HepG2 (cell line): ENCODE measurements around the gene MED1. TPM values are rescaled to one million over a fixed set of nuclear protein-coding genes. Genes with fewer than 3 reads are reported as not detected.

ENCODE experiments used
- CBX1 ChIP-seq: IDR thresholded peaks from one replicate; pipeline ENCODE4 v1.6.1; 2016; ENCODE audit warnings: antibody characterized with exemption, low read depth
- GATAD1 ChIP-seq: IDR thresholded peaks from 2 replicates; pipeline ENCODE4 v1.6.1; 2016; ENCODE audit warnings: missing genetic modification reagents, missing compliant biosample characterization
- HHEX ChIP-seq: IDR thresholded peaks from 2 replicates; pipeline ENCODE4 v1.6.1; 2016; ENCODE audit warnings: control low read depth
- KDM5B ChIP-seq: sonication (generic); formaldehyde crosslinking; IDR thresholded peaks from 2 replicates; pipeline ENCODE4 v1.4.0; 2020; ENCODE audit warnings: missing genetic modification reagents, mild to moderate bottlenecking, borderline replicate concordance
- NCOR1 ChIP-seq: fragments of 200-600 bp; sonication (generic); IDR thresholded peaks from 2 replicates; pipeline ENCODE4 v1.7.0; 2017; ENCODE audit warnings: antibody characterized with exemption, low read length, borderline replicate concordance
- PCBP1 ChIP-seq: fragments of 200-400 bp; formaldehyde crosslinking; IDR thresholded peaks from 2 replicates; pipeline ENCODE4 v1.6.1; 2017; ENCODE audit warnings: mild to moderate bottlenecking, low read depth, low read length, borderline replicate concordance
- RFX1 ChIP-seq: fragments of 450-650 bp; IDR thresholded peaks from 2 replicates; pipeline ENCODE4 v1.6.1; 2017
- RXRA ChIP-seq: sonication (generic); formaldehyde crosslinking; IDR thresholded peaks from 2 replicates; pipeline ENCODE4 v1.5.1; 2020; ENCODE audit warnings: missing genetic modification reagents
- STAT5B ChIP-seq: sonication (generic); formaldehyde crosslinking; IDR thresholded peaks from 2 replicates; pipeline ENCODE4 v1.4.0; 2020; ENCODE audit warnings: missing genetic modification reagents
- ZC3H4 ChIP-seq: sonication (generic); formaldehyde crosslinking; IDR thresholded peaks from 2 replicates; pipeline ENCODE4 v1.4.0; 2020; ENCODE audit warnings: missing genetic modification reagents, borderline replicate concordance
- ZFP36L2 ChIP-seq: sonication (generic); formaldehyde crosslinking; IDR thresholded peaks from 2 replicates; pipeline ENCODE4 v1.4.0; 2020; ENCODE audit warnings: missing genetic modification reagents
- ZNF549 ChIP-seq: sonication (generic); formaldehyde crosslinking; IDR thresholded peaks from 2 replicates; pipeline ENCODE4 v1.5.0; 2020; ENCODE audit warnings: missing genetic modification reagents
- ZNF773 ChIP-seq: sonication (generic); formaldehyde crosslinking; IDR thresholded peaks from 2 replicates; pipeline ENCODE4 v1.4.0; 2020; ENCODE audit warnings: missing genetic modification reagents, borderline replicate concordance
- polyA plus RNA-seq, 8 experiments: library from polyadenylated mRNA; depleted of rRNA in 3 of 8; stranded (reverse) in 7 of 8; unstranded in 1 of 8; fragments of >200 nt; fragmentation: Illumina TruSeq in 4 of 8; extraction: Trizol in 4 of 8; gene quantifications; 2 replicates each; pipeline versions ENCODE4 v1.2.1 to v1.2.3, GENCODE V29; 2011 to 2016; ENCODE audit warnings: low read depth in 4 of 8, missing spikeins in 1 of 8, mixed read lengths in 1 of 8; ENCODE audit not compliant: insufficient read depth in 1 of 8
- total RNA-seq, 5 experiments: library from RNA; depleted of rRNA; stranded (reverse); fragments of >200 nt; fragmentation: Illumina TruSeq; extraction: Trizol; gene quantifications; 2 replicates each; pipeline ENCODE4 v1.2.3, GENCODE V29; 2016; ENCODE audit warnings: low read depth in 1 of 5
- TF ChIP-seq, protein P1 (sequence below): sonication (generic); formaldehyde crosslinking; IDR thresholded peaks from 2 replicates; pipeline ENCODE4 v1.4.0; 2020; ENCODE audit warnings: missing genetic modification reagents, borderline replicate concordance
- TF ChIP-seq, protein P2 (sequence below): sonication (generic); formaldehyde crosslinking; IDR thresholded peaks from 2 replicates; pipeline ENCODE4 v1.4.0; 2020; ENCODE audit warnings: missing genetic modification reagents, mild to moderate bottlenecking, borderline replicate concordance
- TF ChIP-seq, protein P3 (sequence below): sonication (generic); formaldehyde crosslinking; IDR thresholded peaks from 2 replicates; pipeline ENCODE4 v1.5.1; 2020; ENCODE audit warnings: mild to moderate bottlenecking, moderate library complexity, missing genetic modification reagents
- TF ChIP-seq, protein P4 (sequence below): sonication (generic); formaldehyde crosslinking; IDR thresholded peaks from 2 replicates; pipeline ENCODE4 v1.5.1; 2020; ENCODE audit warnings: mild to moderate bottlenecking, missing genetic modification reagents, moderate library complexity
- TF ChIP-seq, protein P5 (sequence below): sonication (generic); formaldehyde crosslinking; IDR thresholded peaks from 2 replicates; pipeline ENCODE4 v1.4.0; 2020; ENCODE audit warnings: missing genetic modification reagents
- TF ChIP-seq, protein P6 (sequence below): sonication (generic); formaldehyde crosslinking; IDR thresholded peaks from 2 replicates; pipeline ENCODE4 v1.4.0; 2020; ENCODE audit warnings: missing genetic modification reagents

MED1 gene
- total and polyA plus RNA-seq, 2 of the 13 experiments (the other 11 are each of a cell fraction or from before 2014, with no cell fraction given) = 37.5 to 40.1 TPM

DNA sequence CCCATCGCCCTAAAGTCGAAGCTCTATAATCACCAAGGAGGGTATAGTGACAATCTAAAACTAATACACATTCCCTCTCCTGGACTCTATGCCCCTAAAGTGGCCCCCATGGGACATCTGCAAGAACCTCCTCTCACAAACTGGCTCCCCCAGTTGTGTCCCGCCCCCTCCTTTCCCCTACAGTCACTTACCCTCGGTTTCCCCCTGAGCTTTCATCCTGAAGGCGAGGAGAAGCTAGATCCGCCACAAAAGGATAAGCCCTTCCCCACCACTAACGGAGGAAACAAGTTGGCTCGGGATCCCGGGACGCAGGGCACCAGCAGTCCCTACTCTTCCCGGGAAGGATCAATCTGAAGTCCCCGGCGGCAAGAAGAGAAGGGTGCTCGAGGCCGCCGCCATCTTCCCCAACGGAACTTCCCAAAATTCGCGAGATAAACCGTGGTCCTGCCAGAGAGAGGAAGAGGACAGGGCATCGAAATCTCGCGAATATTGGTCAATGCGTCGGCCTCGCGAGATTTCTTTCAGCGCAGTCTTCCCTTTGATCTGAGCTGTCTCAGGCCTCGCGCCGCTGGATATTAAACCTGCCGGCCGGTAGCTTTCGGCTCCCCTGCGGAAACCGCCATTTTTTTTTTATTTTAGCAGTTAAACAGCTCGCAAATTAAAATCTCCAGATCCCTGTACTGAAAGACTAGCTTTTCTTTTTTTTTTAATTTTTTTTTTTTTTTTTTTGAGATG lies at the start of gene MED1 (continued):
- TF ChIP-seq KDM5B (CRISPR knock-in tag) = no peak; the same call in 1 of the 2 replicates
- TF ChIP-seq PCBP1 = no peak
- TF ChIP-seq, protein P1, sequence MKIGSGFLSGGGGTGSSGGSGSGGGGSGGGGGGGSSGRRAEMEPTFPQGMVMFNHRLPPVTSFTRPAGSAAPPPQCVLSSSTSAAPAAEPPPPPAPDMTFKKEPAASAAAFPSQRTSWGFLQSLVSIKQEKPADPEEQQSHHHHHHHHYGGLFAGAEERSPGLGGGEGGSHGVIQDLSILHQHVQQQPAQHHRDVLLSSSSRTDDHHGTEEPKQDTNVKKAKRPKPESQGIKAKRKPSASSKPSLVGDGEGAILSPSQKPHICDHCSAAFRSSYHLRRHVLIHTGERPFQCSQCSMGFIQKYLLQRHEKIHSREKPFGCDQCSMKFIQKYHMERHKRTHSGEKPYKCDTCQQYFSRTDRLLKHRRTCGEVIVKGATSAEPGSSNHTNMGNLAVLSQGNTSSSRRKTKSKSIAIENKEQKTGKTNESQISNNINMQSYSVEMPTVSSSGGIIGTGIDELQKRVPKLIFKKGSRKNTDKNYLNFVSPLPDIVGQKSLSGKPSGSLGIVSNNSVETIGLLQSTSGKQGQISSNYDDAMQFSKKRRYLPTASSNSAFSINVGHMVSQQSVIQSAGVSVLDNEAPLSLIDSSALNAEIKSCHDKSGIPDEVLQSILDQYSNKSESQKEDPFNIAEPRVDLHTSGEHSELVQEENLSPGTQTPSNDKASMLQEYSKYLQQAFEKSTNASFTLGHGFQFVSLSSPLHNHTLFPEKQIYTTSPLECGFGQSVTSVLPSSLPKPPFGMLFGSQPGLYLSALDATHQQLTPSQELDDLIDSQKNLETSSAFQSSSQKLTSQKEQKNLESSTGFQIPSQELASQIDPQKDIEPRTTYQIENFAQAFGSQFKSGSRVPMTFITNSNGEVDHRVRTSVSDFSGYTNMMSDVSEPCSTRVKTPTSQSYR = no peak
- TF ChIP-seq NCOR1 = 0 out of 2 replicates have a peak, but pooled peaks have one; percentile 17
- TF ChIP-seq CBX1 = no peak
- peak; percentile 27; the same call in 1 of the 2 replicates for TF ChIP-seq ZNF549
- no peak for TF ChIP-seq ZNF773
- TF ChIP-seq, protein P2, sequence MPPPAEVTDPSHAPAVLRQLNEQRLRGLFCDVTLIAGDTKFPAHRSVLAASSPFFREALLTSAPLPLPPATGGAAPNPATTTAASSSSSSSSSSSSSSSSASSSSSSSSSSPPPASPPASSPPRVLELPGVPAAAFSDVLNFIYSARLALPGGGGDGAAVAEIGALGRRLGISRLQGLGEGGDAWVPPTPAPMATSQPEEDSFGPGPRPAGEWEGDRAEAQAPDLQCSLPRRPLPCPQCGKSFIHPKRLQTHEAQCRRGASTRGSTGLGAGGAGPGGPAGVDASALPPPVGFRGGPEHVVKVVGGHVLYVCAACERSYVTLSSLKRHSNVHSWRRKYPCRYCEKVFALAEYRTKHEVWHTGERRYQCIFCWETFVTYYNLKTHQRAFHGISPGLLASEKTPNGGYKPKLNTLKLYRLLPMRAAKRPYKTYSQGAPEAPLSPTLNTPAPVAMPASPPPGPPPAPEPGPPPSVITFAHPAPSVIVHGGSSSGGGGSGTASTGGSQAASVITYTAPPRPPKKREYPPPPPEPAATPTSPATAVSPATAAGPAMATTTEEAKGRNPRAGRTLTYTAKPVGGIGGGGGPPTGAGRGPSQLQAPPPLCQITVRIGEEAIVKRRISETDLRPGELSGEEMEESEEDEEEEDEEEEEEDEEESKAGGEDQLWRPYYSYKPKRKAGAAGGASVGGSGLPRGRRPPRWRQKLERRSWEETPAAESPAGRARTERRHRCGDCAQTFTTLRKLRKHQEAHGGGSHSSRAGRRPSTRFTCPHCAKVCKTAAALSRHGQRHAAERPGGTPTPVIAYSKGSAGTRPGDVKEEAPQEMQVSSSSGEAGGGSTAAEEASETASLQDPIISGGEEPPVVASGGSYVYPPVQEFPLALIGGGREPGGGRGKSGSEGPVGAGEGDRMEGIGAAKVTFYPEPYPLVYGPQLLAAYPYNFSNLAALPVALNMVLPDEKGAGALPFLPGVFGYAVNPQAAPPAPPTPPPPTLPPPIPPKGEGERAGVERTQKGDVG = no peak
- no peak for TF ChIP-seq STAT5B
- no peak for TF ChIP-seq HHEX (CRISPR knock-in tag)
- no peak for TF ChIP-seq RFX1
- TF ChIP-seq GATAD1 (CRISPR knock-in tag) = peak; percentile 97
- TF ChIP-seq ZFP36L2 (CRISPR knock-in tag) = no peak
- TF ChIP-seq, protein P3, sequence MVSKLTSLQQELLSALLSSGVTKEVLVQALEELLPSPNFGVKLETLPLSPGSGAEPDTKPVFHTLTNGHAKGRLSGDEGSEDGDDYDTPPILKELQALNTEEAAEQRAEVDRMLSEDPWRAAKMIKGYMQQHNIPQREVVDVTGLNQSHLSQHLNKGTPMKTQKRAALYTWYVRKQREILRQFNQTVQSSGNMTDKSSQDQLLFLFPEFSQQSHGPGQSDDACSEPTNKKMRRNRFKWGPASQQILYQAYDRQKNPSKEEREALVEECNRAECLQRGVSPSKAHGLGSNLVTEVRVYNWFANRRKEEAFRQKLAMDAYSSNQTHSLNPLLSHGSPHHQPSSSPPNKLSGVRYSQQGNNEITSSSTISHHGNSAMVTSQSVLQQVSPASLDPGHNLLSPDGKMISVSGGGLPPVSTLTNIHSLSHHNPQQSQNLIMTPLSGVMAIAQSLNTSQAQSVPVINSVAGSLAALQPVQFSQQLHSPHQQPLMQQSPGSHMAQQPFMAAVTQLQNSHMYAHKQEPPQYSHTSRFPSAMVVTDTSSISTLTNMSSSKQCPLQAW (CRISPR knock-in tag) = peak; percentile 80; the same call in 1 of the 2 replicates
- TF ChIP-seq, protein P4, sequence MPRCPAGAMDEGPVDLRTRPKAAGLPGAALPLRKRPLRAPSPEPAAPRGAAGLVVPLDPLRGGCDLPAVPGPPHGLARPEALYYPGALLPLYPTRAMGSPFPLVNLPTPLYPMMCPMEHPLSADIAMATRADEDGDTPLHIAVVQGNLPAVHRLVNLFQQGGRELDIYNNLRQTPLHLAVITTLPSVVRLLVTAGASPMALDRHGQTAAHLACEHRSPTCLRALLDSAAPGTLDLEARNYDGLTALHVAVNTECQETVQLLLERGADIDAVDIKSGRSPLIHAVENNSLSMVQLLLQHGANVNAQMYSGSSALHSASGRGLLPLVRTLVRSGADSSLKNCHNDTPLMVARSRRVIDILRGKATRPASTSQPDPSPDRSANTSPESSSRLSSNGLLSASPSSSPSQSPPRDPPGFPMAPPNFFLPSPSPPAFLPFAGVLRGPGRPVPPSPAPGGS (CRISPR knock-in tag) = peak; percentile 66; the same call in 1 of the 2 replicates
- TF ChIP-seq ZC3H4 = no peak
- TF ChIP-seq RXRA (CRISPR knock-in tag) = peak; percentile 38; the same call in 1 of the 2 replicates
- TF ChIP-seq, protein P5, sequence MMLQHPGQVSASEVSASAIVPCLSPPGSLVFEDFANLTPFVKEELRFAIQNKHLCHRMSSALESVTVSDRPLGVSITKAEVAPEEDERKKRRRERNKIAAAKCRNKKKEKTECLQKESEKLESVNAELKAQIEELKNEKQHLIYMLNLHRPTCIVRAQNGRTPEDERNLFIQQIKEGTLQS (CRISPR knock-in tag) = no peak
- TF ChIP-seq, protein P6, sequence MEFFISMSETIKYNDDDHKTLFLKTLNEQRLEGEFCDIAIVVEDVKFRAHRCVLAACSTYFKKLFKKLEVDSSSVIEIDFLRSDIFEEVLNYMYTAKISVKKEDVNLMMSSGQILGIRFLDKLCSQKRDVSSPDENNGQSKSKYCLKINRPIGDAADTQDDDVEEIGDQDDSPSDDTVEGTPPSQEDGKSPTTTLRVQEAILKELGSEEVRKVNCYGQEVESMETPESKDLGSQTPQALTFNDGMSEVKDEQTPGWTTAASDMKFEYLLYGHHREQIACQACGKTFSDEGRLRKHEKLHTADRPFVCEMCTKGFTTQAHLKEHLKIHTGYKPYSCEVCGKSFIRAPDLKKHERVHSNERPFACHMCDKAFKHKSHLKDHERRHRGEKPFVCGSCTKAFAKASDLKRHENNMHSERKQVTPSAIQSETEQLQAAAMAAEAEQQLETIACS (CRISPR knock-in tag) = no peak
